ENCODE results near the gene SLC39A11.

DNA sequence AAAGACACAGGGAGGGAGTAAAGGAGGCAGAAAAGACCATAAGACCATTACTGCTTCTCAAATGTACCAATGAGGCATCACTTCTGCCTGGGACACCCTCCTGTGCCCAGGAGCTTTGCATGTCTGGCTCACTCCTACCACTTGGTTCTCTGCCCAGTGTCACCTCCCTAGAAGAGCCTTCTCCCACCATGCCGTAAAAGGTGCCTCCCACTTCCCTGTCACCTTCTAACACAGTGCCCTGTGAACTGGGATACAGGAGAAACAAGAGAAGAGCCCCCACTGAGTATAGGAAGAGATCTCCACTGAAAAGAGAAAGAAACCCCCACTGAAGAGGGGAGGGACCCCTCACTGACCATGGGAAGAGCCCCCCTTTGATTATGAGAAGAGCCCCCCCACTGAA, 486.9 kb downstream of the SLC39A11 start:
- TF ChIP-seq POLR2A (IDR thresholded peaks at IDR 0.05; ENCODE audit: low read depth, low read length) (no peak), POLR2AphosphoS5 (IDR thresholded peaks at IDR 0.05; ENCODE audit: low read depth, low read length) (no peak), SPI1 (IDR thresholded peaks at IDR 0.05; ENCODE audit: low read depth, low read length) (no peak)

All from GM12891 (cell line).